DOHH2 (cell line): ENCODE data around the gene PSMC5.
"Not testable (repeated sequence)": the region's sequence is repeated elsewhere in the genome, so short reads cannot be mapped to it uniquely, and the experiment has no call there.

Experiments used
- H3F3A ChIP-seq: fragments of 200-600 bp; sonication (generic), shearing (Covaris generic); 2 replicates; pipeline ENCODE4 v1.6.0; 2016; ENCODE audit warnings: antibody characterized with exemption, mild to moderate bottlenecking; ENCODE audit not compliant: control insufficient read depth, insufficient read depth
- H3K27ac ChIP-seq: fragments of 200-600 bp; sonication (generic); 2 replicates; pipeline ENCODE4 v1.5.1; 2014; ENCODE audit warnings: low read depth, mild to moderate bottlenecking, low read length, moderate library complexity
- H3K27me3 ChIP-seq: fragments of 200-600 bp; sonication (generic); 2 replicates; pipeline ENCODE4 v1.6.1; 2014; ENCODE audit warnings: mild to moderate bottlenecking, low read length, mixed read lengths; ENCODE audit not compliant: control insufficient read depth
- H3K36me3 ChIP-seq: fragments of 200-600 bp; sonication (generic); 2 replicates; pipeline ENCODE4 v1.6.1; 2014; ENCODE audit warnings: mild to moderate bottlenecking, low read length, moderate library complexity, mixed read lengths; ENCODE audit not compliant: control insufficient read depth
- H3K4me1 ChIP-seq: fragments of 200-600 bp; sonication (generic); 2 replicates; pipeline ENCODE4 v1.6.1; 2014; ENCODE audit warnings: mild to moderate bottlenecking, low read length, mixed read lengths; ENCODE audit not compliant: control insufficient read depth
- H3K4me2 ChIP-seq: fragments of 200-600 bp; sonication (generic); 2 replicates; pipeline ENCODE4 v1.6.0; 2014; ENCODE audit warnings: mild to moderate bottlenecking, low read length, moderate library complexity
- H3K4me3 ChIP-seq: fragments of 200-600 bp; sonication (generic); 2 replicates; pipeline ENCODE4 v1.5.1; 2014; ENCODE audit warnings: mild to moderate bottlenecking, low read length, mixed read lengths
- H3K79me2 ChIP-seq: fragments of 200-600 bp; sonication (generic); 2 replicates; pipeline ENCODE4 v1.6.1; 2014; ENCODE audit warnings: mild to moderate bottlenecking, low read length, mixed read lengths; ENCODE audit not compliant: control insufficient read depth
- H3K9me2 ChIP-seq: fragments of 200-600 bp; sonication (generic); replicated peaks from 2 replicates; pipeline ENCODE4 v1.6.1; 2014; ENCODE audit warnings: mild to moderate bottlenecking, low read length, mixed read lengths; ENCODE audit not compliant: control insufficient read depth
- H3K9me3 ChIP-seq: fragments of 200-600 bp; sonication (generic); 2 replicates; pipeline ENCODE4 v1.6.1; 2014; ENCODE audit warnings: antibody characterized with exemption, low read length, mixed read lengths; ENCODE audit not compliant: control insufficient read depth, insufficient read depth
- H4K20me1 ChIP-seq: fragments of 200-600 bp; sonication (generic); 2 replicates; pipeline ENCODE4 v1.6.0; 2014; ENCODE audit warnings: low read depth, mild to moderate bottlenecking, antibody characterized with exemption, low read length, moderate library complexity; ENCODE audit not compliant: control insufficient read depth, insufficient read depth
- TF ChIP-seq, protein P1 (sequence below): fragments of 200-600 bp; sonication (generic); IDR thresholded peaks from one replicate; pipeline ENCODE4 v1.5.1; 2014; ENCODE audit warnings: antibody characterized with exemption, mild to moderate bottlenecking, low read depth, low read length; ENCODE audit not compliant: poor library complexity, severe bottlenecking

The PSMC5 gene

DNA sequence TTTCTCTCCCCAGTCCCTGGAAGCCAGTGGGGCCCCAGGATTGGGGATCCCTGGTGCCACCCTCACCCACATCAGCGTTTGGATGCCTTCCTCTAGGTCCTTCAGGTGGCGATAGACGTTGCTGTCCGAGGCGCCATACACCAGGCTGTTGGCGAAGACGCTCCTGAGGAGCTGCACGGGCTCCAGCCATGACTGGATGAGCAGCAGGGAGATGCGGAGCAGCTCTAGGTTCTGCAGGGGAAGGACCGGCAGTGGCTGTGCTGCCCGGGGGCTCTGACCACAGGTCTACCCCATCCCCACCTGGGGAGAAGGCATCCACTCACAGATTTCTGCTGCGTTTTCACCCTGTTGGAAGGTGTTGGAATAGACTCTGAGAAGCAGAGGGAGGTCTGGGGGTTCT, 53.5 kb downstream of the PSMC5 start:
- no peak overlapping the region for H3K27ac ChIP-seq
- TF ChIP-seq, protein P1, sequence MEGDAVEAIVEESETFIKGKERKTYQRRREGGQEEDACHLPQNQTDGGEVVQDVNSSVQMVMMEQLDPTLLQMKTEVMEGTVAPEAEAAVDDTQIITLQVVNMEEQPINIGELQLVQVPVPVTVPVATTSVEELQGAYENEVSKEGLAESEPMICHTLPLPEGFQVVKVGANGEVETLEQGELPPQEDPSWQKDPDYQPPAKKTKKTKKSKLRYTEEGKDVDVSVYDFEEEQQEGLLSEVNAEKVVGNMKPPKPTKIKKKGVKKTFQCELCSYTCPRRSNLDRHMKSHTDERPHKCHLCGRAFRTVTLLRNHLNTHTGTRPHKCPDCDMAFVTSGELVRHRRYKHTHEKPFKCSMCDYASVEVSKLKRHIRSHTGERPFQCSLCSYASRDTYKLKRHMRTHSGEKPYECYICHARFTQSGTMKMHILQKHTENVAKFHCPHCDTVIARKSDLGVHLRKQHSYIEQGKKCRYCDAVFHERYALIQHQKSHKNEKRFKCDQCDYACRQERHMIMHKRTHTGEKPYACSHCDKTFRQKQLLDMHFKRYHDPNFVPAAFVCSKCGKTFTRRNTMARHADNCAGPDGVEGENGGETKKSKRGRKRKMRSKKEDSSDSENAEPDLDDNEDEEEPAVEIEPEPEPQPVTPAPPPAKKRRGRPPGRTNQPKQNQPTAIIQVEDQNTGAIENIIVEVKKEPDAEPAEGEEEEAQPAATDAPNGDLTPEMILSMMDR: no peak
- peaks cover 16% of the 10 kb centered on the region for H3K4me1 ChIP-seq
- no peaks in the 10 kb centered on the region for H3K36me3 ChIP-seq
- H3F3A ChIP-seq: no peaks in the 10 kb centered on the region
- H3K4me2 ChIP-seq: no peak overlapping the region
- H3K79me2 ChIP-seq: no peaks in the 10 kb centered on the region
- H3K27me3 ChIP-seq: no peaks in the 10 kb centered on the region
- H3K9me2 ChIP-seq: no peaks in the 10 kb centered on the region
- H4K20me1 ChIP-seq: no peaks in the 10 kb centered on the region
- no peak overlapping the region for H3K4me3 ChIP-seq
- no peaks in the 10 kb centered on the region for H3K9me3 ChIP-seq

- H3K4me2 ChIP-seq, H3K9me3 ChIP-seq, H4K20me1 ChIP-seq, H3F3A ChIP-seq, H3K36me3 ChIP-seq, H3K27ac ChIP-seq, H3K79me2 ChIP-seq, H3K27me3 ChIP-seq, H3K9me2 ChIP-seq, H3K4me3 ChIP-seq: not testable (repeated sequence)
- peaks cover 16% of the 10 kb centered on the region for H3K4me1 ChIP-seq
These were observed 54.1 kb downstream of the PSMC5 start for GRCh38 chr17:63881337-63881736.
